K562 (cell line): ENCODE data around the gene CT47A7. TPM values are rescaled to one million over a fixed set of nuclear protein-coding genes. Genes with fewer than 3 reads are reported as not detected.
A peak's percentile ranks its signal among the peaks of the same experiment; 100 is the strongest.

Source experiments
- ATAC-seq: fragments of 200-7000 bp; cut with Tn5 transposase; 3 replicates; pipeline ENCODE4 v1.9.1; 2020; ENCODE audit warnings: moderate library complexity
- BruUV-seq: library from RNA; stranded (reverse); fragments of 400-500 nt; replicated peaks from 2 replicates; lab custom pipeline; 2021; lab: Mats Ljungman, UMichigan
- CTCF ChIA-PET: fragments of 300-600 bp; formaldehyde crosslinking; extraction: SDS; loops from one replicate; lab custom pipeline; 2021; ENCODE audit warnings: low intra/inter-chr PET ratio; lab: Yijun Ruan, JAX
- POLR2A ChIA-PET: fragments of 300-600, 350-650 bp; sonication (Branson Sonifier 250); formaldehyde crosslinking; extraction: SDS; loops from one replicate; lab custom pipeline; 2021; ENCODE audit warnings: antibody characterized with exemption, inconsistent platforms; lab: Yijun Ruan, JAX
- DNase-seq, 4 experiments: peaks; one replicate each; pipeline versions ENCODE4 v3.0.0 to v3.0.0-alpha.2; 2011 to 2018; ENCODE audit warnings: low spot score in 3 of 4, mixed read lengths in 3 of 4; ENCODE audit errors: extremely low read depth in 1 of 4
- FAIRE-seq: peaks from 2 replicates; lab custom pipeline; 2011; peaks lifted over from hg19 to GRCh38; lab: Jason Lieb, UNC
- H2AFZ ChIP-seq: 2 replicates; pipeline ENCODE4 v1.6.0; 2011; ENCODE audit warnings: low read depth, low read length, control low read depth, inconsistent platforms
- H3K27ac ChIP-seq: fragments of 200-600 bp; 3 replicates; pipeline ENCODE4 v1.8.0; 2011; ENCODE audit warnings: low read depth, mild to moderate bottlenecking, control low read depth, inconsistent platforms, low read length, moderate library complexity, mixed read lengths; ENCODE audit errors: extremely low read depth
- H3K27me3 ChIP-seq, 2 experiments: fragments of 300-600 bp in 1 of 2; 2 replicates in 1 of 2; 3 replicates in 1 of 2; pipeline versions ENCODE4 v1.6.0 to v1.8.0; 2011; ENCODE audit warnings: inconsistent platforms in 2 of 2, low read length in 2 of 2, mild to moderate bottlenecking in 1 of 2, mixed read lengths in 1 of 2, moderate library complexity in 1 of 2; ENCODE audit not compliant: control insufficient read depth in 2 of 2, insufficient read depth in 2 of 2
- H3K36me3 ChIP-seq: fragments of 300-600 bp; 3 replicates; pipeline ENCODE4 v1.8.0; 2011; ENCODE audit warnings: mild to moderate bottlenecking, low read length, inconsistent platforms; ENCODE audit not compliant: control insufficient read depth, insufficient read depth
- H3K4me1 ChIP-seq, 2 experiments: fragments of 200-600 bp in 1 of 2; replicated peaks in 1 of 2; 2 replicates in 1 of 2; 3 replicates in 1 of 2; pipeline versions ENCODE4 v1.5.1 to v1.8.0; 2011; ENCODE audit warnings: inconsistent platforms in 2 of 2, low read length in 2 of 2, mild to moderate bottlenecking in 1 of 2, mixed read lengths in 1 of 2, moderate library complexity in 1 of 2; ENCODE audit not compliant: control insufficient read depth in 2 of 2, insufficient read depth in 2 of 2
- H3K4me2 ChIP-seq: 2 replicates; pipeline ENCODE4 v1.6.1; 2011; ENCODE audit warnings: low read length, control low read depth, inconsistent platforms, mixed read lengths; ENCODE audit not compliant: insufficient read depth
- H3K4me3 ChIP-seq: fragments of 200-600 bp; sonication (generic), shearing (Covaris generic); 2 replicates; pipeline ENCODE4 v1.5.1; 2016; ENCODE audit warnings: control low read depth, inconsistent platforms
- H3K79me2 ChIP-seq: fragments of 200-600 bp; 3 replicates; pipeline ENCODE4 v1.8.0; 2011; ENCODE audit warnings: low read length, inconsistent platforms; ENCODE audit not compliant: control insufficient read depth, insufficient read depth
- H3K9ac ChIP-seq, 2 experiments: 2 replicates each; pipeline versions ENCODE4 v1.6.0 to v1.6.1; 2011; ENCODE audit warnings: low read depth in 2 of 2, low read length in 2 of 2, control low read depth in 1 of 2, inconsistent platforms in 1 of 2, mild to moderate bottlenecking in 1 of 2, mixed read lengths in 1 of 2; ENCODE audit not compliant: insufficient read depth in 1 of 2
- H3K9me1 ChIP-seq: one replicate; pipeline ENCODE4 v1.6.0; 2011; ENCODE audit warnings: inconsistent platforms, mild to moderate bottlenecking, low read length, moderate library complexity; ENCODE audit not compliant: control insufficient read depth, insufficient read depth
- H3K9me3 ChIP-seq: replicated peaks from 2 replicates; pipeline ENCODE4 v1.5.1; 2011; ENCODE audit warnings: low read depth, low read length, inconsistent platforms; ENCODE audit not compliant: control insufficient read depth, insufficient read depth
- H4K20me1 ChIP-seq: replicated peaks from 2 replicates; pipeline ENCODE4 v1.6.1; 2011; ENCODE audit warnings: low read length, inconsistent platforms, mixed read lengths; ENCODE audit not compliant: control insufficient read depth, insufficient read depth
- CEBPB ChIP-seq: fragments of 450-650 bp; IDR thresholded peaks from 2 replicates; pipeline ENCODE4 v1.6.1; 2016; ENCODE audit warnings: missing genetic modification characterization, missing compliant biosample characterization
- CEBPG ChIP-seq, 3 experiments: fragments of 200-800 bp in 1 of 3; sonication (Bioruptor generic) in 1 of 3; sonication (generic) in 1 of 3; formaldehyde crosslinking in 1 of 3; IDR thresholded peaks in 2 of 3; conservative IDR thresholded peaks in 1 of 3; 2 replicates each; pipeline versions ENCODE4 v1.6.1 to v1.8.0; 2016 to 2022; ENCODE audit warnings: missing compliant biosample characterization in 2 of 3, missing genetic modification characterization in 2 of 3, mild to moderate bottlenecking in 1 of 3, missing genetic modification reagents in 1 of 3
- CHD1 ChIP-seq: fragments of 200-600 bp; sonication (generic); IDR thresholded peaks from one replicate; pipeline ENCODE4 v1.6.1; 2012; ENCODE audit warnings: mild to moderate bottlenecking, moderate library complexity, low read length, inconsistent platforms
- HDAC2 ChIP-seq: fragments of 450-650 bp; IDR thresholded peaks from 2 replicates; pipeline ENCODE4 v1.6.1; 2016; ENCODE audit warnings: mild to moderate bottlenecking
- HMG20B ChIP-seq: fragments of 250-450 bp; sonication (Bioruptor Pico); IDR thresholded peaks from 2 replicates; pipeline ENCODE4 v1.5.0; 2021; ENCODE audit warnings: mild to moderate bottlenecking
- PHF21A ChIP-seq: fragments of 450-650 bp; IDR thresholded peaks from 2 replicates; pipeline ENCODE4 v1.6.1; 2017; ENCODE audit warnings: low read depth, borderline replicate concordance
- RAD21 ChIP-seq, 2 experiments: fragments of 250-450 bp in 1 of 2; fragments of 450-650 bp in 1 of 2; sonication (Bioruptor Pico) in 1 of 2; formaldehyde crosslinking in 1 of 2; IDR thresholded peaks in 1 of 2; conservative IDR thresholded peaks in 1 of 2; 2 replicates each; pipeline versions ENCODE4 v1.4.0 to v1.8.0; 2020 to 2022; ENCODE audit warnings: mild to moderate bottlenecking in 2 of 2, moderate library complexity in 1 of 2
- RAD51 ChIP-seq: fragments of 450-650 bp; IDR thresholded peaks from 2 replicates; pipeline ENCODE4 v1.7.1; 2016; ENCODE audit warnings: low read depth, mild to moderate bottlenecking, borderline replicate concordance
- RNF2 ChIP-seq: sonication (generic); IDR thresholded peaks from 2 replicates; pipeline ENCODE4 v1.6.1; 2016
- SMARCE1 ChIP-seq: fragments of 450-650 bp; IDR thresholded peaks from 2 replicates; pipeline ENCODE4 v1.7.1; 2016; ENCODE audit warnings: mild to moderate bottlenecking
- ZBTB5 ChIP-seq: fragments of 450-650 bp; IDR thresholded peaks from 2 replicates; pipeline ENCODE4 v1.6.1; 2017; ENCODE audit warnings: antibody characterized with exemption
- ZNF695 ChIP-seq: fragments of 450-650 bp; formaldehyde crosslinking; IDR thresholded peaks from 2 replicates; pipeline ENCODE4 v1.4.0; 2020; ENCODE audit warnings: mild to moderate bottlenecking, moderate library complexity
- ZNF707 ChIP-seq: fragments of 250-450 bp; sonication (Bioruptor Pico); conservative IDR thresholded peaks from 2 replicates; pipeline ENCODE4 v1.8.0; 2022; ENCODE audit warnings: inconsistent platforms, mild to moderate bottlenecking, moderate library complexity
- ZNF766 ChIP-seq: fragments of 200-800 bp; sonication (Bioruptor generic); conservative IDR thresholded peaks from 2 replicates; pipeline ENCODE4 v1.6.1; 2016; ENCODE audit warnings: missing genetic modification characterization, missing compliant biosample characterization
- WGBS: fragments of 100-300 bp; shearing (Covaris generic); methylation state at CpG from one replicate; pipeline ENCODE4 v1.1.6; 2016; ENCODE audit warnings: low coverage, mixed read lengths; ENCODE audit not compliant: insufficient coverage; ENCODE audit errors: missing lambda C conversion rate; 5-methylcytosine and 5-hydroxymethylcytosine counted together
- in situ Hi-C: fragments of 300-500 bp; cut with MboI; formaldehyde crosslinking; loops from 4 replicates; pipeline ENCODE4 v1.15.0; 2018; ENCODE audit warnings: inconsistent platforms, mixed read lengths
- intact Hi-C: fragments of 100-400 bp; cut with micrococcal nuclease; formaldehyde crosslinking; loops from 2 replicates; pipeline ENCODE4 v1.14.2; 2022
- polyA plus RNA-seq, 8 experiments: library from polyadenylated mRNA; depleted of rRNA in 4 of 8; stranded (reverse) in 5 of 8; unstranded in 3 of 8; fragments of >200 nt; fragmentation: Nextera tagmentation in 2 of 8; fragmentation: Illumina TruSeq in 1 of 8; extraction: Ambion mirVana in 2 of 8; extraction: Trizol in 1 of 8; gene quantifications; 2 replicates each; pipeline versions ENCODE4 v1.2.1 to v1.2.3, GENCODE V29; 2011 to 2014; ENCODE audit warnings: inconsistent platforms in 1 of 8, missing spikeins in 1 of 8
- total RNA-seq, 7 experiments: library from RNA; depleted of rRNA in 6 of 7; stranded (reverse); fragments of >200 nt in 6 of 7; fragmentation: Illumina TruSeq in 2 of 7; extraction: Trizol in 2 of 7; gene quantifications; 2 replicates each; pipeline versions ENCODE4 v1.2.1 to v1.2.3, GENCODE V29; 2011 to 2021; ENCODE audit warnings: low replicate concordance in 1 of 7
- TF ChIP-seq, protein P1 (sequence below): fragments of 250-450 bp; sonication (Bioruptor Pico); IDR thresholded peaks from 2 replicates; pipeline ENCODE4 v1.8.0; 2021; ENCODE audit warnings: borderline replicate concordance, mild to moderate bottlenecking, moderate library complexity; ENCODE audit not compliant: poor library complexity, severe bottlenecking
- TF ChIP-seq, protein P2 (sequence below), 3 experiments: IDR thresholded peaks in 2 of 3; conservative IDR thresholded peaks in 1 of 3; 2 replicates each; pipeline ENCODE4 v1.5.1; 2011 to 2012; ENCODE audit warnings: low read length in 3 of 3, mild to moderate bottlenecking in 3 of 3, control low read depth in 2 of 3, improper control_type of control experiment in 1 of 3, inconsistent platforms in 1 of 3, low read depth in 1 of 3, mixed read lengths in 1 of 3, moderate library complexity in 1 of 3; ENCODE audit not compliant: insufficient read depth in 2 of 3

CT47A7 gene
- total and polyA plus RNA-seq, 9 of the 15 experiments (the other 6 are each of a cell fraction or from before 2014, with no cell fraction given): 0.42 TPM; not detected in 8

- POLR2A ChIA-PET: no interaction called here
- CTCF ChIA-PET: interaction anchor here (1.6 kb wide), 1 partner anchor 578 kb away, joined by 5 read pairs; no protein-coding TSS in a partner anchor
- BruUV-seq: no TSS peak
- Histone ChIP-seq H3K27ac (no peak overlapping the region), H3K4me3 (no peak overlapping the region), H4K20me1 (no peaks in the 10 kb centered on the region), H3K9ac (no peak overlapping the region), H3K79me2 (no peaks in the 10 kb centered on the region), H3K4me1 (no peaks in the 10 kb centered on the region), H3K27me3 (no peaks in the 10 kb centered on the region), H3K4me2 (no peak overlapping the region), H3K9me1 (no peaks in the 10 kb centered on the region), H3K9me3 (no peaks in the 10 kb centered on the region), H2AFZ (no peak overlapping the region), H3K36me3 (no peaks in the 10 kb centered on the region)
- TF ChIP-seq CEBPB (tag) (peak; percentile 91), RAD21 (CRISPR knock-in tag; conservative IDR thresholded peaks at IDR 0.05 in 1 of 2, IDR thresholded peaks at IDR 0.05 in 1 of 2) (peak; percentile 43 to 68), PHF21A (no peak), ZNF695 (CRISPR knock-in tag) (no peak), RAD51 (no peak), ZNF766 (CRISPR knock-in tag) (no peak), SMARCE1 (no peak), CEBPG (CRISPR knock-in tag; IDR thresholded peaks at IDR 0.05) (no peak), CEBPG (tag; conservative IDR thresholded peaks at IDR 0.05 in 1 of 2, IDR thresholded peaks at IDR 0.05 in 1 of 2) (peak in 1 of 2 experiments; percentile 69; a peak in 1 of 4 replicates), ZBTB5 (no peak), ZNF707 (no peak), HMG20B (CRISPR knock-in tag) (no peak), RNF2 (no peak), CHD1 (no peak), HDAC2 (no peak)
- TF ChIP-seq, protein P1, sequence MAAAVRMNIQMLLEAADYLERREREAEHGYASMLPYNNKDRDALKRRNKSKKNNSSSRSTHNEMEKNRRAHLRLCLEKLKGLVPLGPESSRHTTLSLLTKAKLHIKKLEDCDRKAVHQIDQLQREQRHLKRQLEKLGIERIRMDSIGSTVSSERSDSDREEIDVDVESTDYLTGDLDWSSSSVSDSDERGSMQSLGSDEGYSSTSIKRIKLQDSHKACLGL: no peak
- TF ChIP-seq, protein P2, sequence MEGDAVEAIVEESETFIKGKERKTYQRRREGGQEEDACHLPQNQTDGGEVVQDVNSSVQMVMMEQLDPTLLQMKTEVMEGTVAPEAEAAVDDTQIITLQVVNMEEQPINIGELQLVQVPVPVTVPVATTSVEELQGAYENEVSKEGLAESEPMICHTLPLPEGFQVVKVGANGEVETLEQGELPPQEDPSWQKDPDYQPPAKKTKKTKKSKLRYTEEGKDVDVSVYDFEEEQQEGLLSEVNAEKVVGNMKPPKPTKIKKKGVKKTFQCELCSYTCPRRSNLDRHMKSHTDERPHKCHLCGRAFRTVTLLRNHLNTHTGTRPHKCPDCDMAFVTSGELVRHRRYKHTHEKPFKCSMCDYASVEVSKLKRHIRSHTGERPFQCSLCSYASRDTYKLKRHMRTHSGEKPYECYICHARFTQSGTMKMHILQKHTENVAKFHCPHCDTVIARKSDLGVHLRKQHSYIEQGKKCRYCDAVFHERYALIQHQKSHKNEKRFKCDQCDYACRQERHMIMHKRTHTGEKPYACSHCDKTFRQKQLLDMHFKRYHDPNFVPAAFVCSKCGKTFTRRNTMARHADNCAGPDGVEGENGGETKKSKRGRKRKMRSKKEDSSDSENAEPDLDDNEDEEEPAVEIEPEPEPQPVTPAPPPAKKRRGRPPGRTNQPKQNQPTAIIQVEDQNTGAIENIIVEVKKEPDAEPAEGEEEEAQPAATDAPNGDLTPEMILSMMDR (IDR thresholded peaks at IDR 0.05 in 2 of 3, conservative IDR thresholded peaks at IDR 0.05 in 1 of 3; ENCODE audit: insufficient read depth in 2 of 3, low read depth in 1 of 3, low read length in 3 of 3): peak in 2 of 3 experiments; percentile 19 to 39; a peak in 2 of 6 replicates
- DNase-seq: peak in 1 of 4 experiments; percentile 46
- WGBS: 4% methylated on average over 4 of the region's 4 CpGs
- FAIRE-seq: peak; percentile 69
- in situ Hi-C loops: no loop called here
- ATAC-seq: peak; percentile 57; the same call in 2 of the 3 replicates
- intact Hi-C loops: no loop called here
Measured at GRCh38 chrX:121000589-121000988, 44.2 kb upstream of the CT47A7 start.
